Stimulated activated CD4-positive, alpha-beta T cell treated with anti-CD3 and anti-CD28 coated beads, Interleukin-4, amount 100 ng/mL, for 24 hours (primary cell): ENCODE data around the gene RAB24.
"Not testable (repeated sequence)": the region's sequence is repeated elsewhere in the genome, so short reads cannot be mapped to it uniquely, and the experiment has no call there.

Experiments used
- DNase-seq: peaks from one replicate; pipeline ENCODE4 v3.0.0-alpha.2; 2020

The RAB24 gene

DNA sequence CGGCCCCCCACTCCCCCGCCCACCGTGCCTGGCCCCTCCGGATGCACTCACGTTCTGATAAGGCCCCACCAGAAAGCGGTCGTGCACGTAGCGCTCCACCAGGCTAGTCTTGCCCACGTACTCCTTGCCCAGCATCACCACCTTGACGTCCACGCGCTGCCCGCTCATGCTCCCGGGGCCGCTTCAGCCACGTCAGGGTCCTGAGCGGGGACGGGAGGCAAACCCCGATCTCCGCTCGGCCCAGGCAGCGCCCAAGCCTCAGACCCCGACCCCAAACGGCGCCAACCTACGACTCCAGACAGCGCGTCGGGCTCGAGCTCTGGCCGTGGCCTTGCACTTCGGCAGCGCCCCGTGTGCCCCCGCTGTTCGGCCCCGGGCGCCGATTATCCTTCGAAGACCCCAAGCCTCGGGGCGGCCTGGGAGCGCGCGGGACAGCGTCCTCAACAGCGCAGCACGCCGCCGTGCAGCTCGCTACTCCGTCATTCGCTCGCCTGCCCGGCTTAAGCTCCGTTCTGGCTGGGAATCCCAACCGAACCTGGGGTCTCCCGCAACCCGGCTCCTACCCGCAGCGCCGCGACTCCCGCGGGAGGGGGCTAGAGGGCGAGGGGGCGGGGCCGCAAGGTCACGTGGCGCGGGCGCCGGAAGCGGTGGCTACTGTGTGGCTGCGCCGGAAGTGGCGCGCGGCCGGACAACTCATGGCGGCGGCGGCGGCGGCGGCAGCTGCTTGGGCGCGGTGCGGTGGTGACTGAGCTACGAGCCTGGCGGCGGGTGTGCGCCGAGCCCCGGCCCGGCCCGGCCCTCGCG lies at the start of gene RAB24, which contains the start of gene PRELID1:
Gene RAB24 (minus strand): TSS at position 599 of the 804 bp plus-strand sequence. CDS start 431 bp downstream, at position 168.
Gene PRELID1 (plus strand): TSS at position 679 of the 804 bp plus-strand sequence. CDS start 187 bp downstream, outside the sequence.
- peak; percentile 91 for DNase-seq

DNA sequence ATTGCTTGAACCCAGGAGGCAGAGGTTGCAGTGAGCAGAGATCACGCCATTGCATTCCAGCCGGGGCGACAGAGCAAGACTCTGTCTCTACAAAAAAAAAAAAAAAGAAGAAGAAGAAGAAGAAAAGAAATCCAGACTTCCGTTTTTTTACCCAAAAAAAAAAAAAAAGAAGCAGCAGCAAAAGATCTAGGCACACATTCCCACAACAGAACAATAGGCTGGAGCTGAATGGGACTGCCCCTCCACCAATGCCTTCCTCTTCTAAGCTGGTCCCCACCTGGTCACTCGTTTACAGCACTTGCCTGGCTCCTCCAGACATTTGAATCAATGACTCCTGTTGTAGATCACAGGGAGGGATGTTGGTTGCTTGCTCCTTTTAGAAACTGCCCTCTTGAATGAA lies 49.6 kb upstream of the RAB24 start:
- no peak for DNase-seq

DNA sequence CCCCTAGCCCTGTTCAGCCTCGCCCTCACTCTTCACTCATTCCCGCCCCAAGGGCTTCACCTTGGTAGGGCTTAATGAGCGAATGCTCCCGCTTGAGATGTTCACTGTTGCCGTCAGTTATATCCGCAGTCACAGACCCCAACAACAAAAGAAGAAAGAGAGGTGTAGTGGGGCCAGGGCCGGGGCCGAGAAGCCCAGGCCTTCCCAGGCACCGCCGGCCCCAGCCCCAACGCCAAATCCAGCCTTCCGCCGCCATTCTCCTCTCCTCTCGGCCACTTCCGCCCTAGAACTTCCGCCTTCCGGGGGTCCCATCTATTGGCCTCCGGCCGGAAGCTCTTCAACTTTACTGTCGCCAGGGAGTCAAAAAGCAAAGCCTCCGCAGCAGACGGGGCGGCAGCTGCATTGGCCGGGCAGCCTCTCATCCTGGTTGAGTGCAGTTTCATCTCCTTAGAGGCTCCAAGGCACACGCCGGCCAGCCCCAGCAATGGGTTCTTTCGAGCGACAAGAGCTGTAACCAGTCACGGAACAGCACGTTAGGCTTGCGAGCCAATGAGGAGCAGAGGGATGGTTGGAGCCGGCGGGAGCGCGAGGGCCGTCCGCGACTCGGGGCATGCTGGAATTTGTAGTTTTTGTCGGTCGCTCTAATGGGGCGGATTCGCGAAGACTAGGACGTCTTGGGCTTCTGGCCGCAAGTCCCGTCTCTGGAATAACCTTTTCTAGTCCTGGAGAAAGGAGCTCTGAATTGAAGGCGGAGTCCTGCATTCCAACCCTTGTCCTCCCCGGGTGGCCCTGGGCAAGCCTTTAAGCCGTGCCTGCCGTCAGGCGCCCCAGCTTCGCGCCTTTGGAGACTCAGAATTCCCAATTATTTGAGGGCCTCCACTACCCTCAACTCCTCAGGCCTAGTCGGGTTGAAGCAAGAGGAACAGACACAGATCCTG lies 48.1 kb upstream of the RAB24 start, which contains the start of gene LMAN2:
Gene LMAN2 (minus strand): TSS at position 277 of the 938 bp plus-strand sequence. CDS start 21 bp downstream, at position 256.
- DNase-seq = peak; percentile 92

DNA sequence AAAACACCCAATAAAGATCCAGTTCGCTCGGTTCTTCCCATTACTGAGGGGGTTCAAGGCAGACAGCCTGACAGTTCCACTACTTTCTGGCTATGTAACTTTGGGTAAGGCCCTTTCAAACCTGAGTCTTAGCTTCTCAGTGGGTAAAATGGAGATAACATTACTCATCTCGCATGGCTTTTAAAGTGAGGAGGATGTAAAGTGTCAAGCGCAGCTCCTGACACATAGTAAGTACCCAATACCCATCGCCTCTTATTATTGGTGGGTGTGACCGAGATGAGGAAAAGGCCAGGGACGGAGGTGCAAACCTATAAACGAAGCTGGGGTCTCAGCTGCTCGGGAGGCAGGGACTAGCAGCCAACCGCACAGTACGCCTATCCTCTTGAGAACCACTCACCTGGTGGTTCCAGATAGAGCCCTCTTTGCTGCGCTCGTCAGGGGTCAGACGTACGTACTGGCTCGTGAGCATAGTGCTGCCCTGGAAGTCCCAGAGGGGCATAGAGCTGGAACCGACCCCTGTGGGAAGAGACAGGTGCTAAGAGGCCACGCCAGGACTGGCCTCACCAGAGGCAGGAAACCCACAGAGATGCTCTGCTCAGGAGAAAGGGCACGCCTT lies 47.4 kb upstream of the RAB24 start:
- no peak for DNase-seq

DNA sequence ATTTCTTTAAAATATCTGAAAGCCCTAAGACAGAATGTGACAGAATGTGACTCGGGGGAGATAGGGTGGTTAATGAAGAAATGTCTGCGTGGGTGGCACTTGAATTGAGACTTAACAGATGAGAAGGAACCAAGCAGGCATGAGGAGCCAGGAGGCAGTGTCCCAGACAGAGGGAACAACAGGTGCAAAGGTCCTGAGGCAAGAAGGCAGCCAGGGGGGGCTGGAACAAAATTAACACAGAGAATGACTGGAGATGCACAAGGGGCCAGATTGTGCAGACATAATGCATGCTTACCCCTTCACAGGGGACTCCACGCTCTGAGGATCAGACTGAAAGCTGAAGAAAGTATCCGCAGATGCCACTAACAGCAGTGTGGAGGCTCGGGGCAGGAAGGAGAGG lies 46.2 kb upstream of the RAB24 start:
- DNase-seq = no peak

DNA sequence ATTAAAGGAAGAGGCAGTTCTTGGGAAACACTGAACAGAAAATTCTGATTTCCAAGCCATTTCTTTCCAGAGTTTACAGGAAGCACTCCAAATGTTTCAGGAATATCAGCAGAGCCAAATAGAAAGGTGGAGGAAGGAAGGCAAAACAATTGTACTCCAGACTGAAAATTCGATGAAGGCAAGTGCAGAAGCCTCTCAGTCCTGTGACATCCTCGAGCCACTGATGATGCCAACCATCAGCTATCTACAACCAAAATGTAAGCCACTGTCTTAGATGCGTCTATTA lies 45.8 kb upstream of the RAB24 start:
- DNase-seq = no peak

DNA sequence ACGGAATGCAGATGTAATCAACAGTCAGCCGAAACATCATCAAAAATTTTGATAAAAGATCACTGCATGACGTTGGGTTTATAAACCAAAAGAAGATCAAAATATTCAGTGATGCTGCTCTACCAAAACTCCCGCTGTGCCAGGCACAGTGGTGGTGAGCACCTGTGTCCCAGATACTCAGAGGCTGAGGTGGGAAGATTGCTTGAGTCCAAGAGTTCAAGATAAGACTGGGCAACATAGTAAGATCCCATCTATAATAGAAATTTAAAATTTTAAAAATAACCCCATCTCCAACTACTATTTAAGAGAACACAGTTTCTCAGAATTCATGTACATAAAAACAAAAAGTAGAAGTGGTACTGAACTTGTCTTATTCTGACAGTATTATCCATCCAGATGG lies 44.2 kb upstream of the RAB24 start:
- no peak for DNase-seq

DNA sequence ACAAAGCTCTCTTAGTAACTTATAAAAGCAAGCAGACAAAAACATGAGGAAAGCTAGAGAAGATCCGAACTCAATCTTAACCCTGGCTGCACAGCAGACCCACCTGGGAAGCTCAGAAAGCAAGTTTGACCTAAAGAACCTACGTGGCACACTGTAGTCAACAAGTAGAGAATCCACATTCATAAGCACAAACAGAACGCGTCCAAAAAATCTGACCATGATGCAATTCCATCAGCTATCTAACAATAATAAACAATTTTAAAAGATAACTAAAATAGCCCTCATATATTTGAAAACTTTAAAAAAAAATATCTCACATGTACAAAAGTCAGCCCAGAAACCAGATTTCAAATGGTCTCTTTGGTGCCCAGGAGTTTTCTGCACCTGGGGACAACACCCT lies 43.3 kb upstream of the RAB24 start:
- DNase-seq = no peak

DNA sequence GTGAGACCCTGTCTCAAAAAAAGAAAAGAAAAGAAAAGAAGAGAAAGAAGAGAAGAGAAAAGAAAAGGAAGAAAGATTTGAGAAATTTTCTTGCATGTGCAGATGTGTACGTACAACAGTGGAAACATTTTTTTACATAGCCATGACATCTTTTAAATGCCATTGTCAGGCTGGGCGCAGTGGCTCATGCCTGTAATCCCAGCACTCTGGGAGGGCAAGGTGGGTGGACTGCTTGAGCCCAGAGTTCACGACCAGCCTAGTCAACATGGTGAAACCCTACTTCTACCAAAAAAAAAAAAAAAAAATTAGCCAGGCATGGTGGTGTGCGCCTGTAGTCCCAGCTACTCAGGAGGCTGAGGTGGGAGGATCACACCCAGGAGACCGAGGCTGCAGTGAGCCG lies 41.4 kb upstream of the RAB24 start:
- no peak for DNase-seq

DNA sequence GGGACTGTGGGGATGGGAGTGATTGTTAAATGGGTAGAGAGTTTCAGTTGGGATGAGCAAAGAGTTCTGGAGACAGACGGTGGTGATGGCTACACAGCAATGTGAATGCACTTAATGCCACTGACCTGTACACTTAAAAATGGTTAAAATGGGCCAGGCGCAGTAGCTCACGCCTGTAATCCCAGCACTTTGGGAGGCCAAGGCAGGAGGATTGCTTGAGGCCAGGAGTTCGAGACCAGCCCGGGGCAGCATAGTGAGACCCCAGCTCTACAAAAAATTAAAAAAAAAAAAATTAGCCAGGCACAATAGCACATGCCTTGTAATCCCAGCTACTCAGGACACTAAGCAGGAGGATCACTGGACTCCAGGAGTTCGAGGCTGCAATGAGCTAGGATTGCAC lies 40.3 kb upstream of the RAB24 start:
- no peak for DNase-seq

DNA sequence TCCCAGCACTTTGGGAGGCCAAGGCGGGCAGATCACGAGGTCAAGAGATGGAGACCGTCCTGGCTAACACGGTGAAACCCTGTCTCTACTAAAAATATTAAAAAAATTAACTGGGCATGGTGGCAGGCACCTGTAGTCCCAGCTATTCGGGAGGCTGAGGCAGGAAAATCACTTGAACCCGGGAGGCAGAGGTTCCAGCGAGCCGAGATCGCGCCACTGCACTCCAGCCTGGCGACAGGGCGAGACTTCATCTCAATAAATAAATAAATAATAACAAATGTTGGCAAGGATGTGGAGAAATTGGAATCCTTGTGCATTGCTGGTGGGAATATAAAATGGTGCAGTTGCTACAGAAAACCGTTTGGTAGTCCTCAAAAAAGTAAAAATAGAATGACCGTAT lies 39.5 kb upstream of the RAB24 start:
- not testable (repeated sequence) for DNase-seq

DNA sequence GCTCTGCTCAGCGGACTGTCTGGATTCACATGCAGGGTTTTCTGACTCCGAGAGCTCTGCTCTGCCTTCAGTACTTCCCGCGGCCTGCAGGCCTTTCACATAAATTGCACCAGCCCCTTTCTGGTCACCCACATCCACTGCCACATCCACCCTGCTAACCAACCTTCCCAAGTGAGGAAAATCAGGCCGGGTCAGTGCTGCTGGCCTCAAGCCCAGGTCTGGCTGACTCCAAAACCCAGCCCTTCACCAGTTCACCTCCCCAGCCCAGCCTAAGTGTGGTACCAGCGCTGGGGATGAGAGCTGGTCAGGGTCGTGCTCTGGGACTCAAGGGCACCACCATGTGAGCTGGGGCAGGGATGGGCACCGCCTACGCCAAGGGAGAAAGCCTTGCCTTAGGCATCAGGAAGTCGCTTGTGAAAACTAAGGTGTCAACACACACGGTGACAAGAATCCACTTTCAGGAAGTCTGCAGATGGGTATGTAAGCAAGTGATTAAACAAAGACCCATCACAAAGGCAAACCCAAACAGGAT lies 35.7 kb upstream of the RAB24 start:
- DNase-seq = no peak

DNA sequence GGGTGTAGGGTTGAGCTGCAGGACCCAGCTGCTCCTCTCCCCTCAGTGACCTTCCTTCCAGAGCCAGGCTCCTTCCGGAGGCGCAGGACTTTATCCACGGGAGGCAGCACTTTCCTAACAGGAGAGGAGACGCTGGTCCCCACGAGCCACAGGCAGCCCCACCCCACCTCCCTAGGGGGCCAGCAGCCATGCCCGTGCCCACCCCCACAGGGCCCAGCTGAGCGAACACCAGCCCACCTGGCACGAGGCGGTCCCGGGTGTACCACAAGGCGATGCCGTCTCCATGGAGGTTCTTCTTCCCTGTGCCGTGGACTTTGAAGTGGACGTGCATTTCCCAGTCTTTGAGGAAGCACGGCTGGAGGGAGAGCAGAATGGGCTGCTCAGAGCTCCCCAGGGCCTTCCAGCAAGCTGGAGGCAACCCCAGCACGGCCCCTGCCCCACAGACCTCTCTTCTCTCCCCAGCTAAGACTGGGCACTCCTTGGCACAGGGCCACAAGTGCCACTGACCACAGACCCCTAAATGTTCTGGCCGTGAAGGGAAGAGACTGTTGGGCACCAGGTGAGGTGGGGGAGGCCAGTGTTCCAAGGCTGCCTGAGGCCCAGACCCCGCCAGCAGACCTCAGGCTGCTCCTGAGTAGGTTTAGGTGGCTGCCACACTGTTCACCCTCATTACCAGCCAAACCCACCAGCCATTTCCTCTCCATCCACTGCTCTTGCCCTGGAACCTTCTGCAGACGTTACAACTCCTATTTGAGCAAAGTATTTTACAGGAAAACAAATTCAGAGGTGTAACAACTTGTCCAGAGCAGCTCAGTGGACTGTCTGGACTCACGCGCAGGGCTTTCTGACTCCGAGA lies 35.0 kb upstream of the RAB24 start:
- DNase-seq = no peak

DNA sequence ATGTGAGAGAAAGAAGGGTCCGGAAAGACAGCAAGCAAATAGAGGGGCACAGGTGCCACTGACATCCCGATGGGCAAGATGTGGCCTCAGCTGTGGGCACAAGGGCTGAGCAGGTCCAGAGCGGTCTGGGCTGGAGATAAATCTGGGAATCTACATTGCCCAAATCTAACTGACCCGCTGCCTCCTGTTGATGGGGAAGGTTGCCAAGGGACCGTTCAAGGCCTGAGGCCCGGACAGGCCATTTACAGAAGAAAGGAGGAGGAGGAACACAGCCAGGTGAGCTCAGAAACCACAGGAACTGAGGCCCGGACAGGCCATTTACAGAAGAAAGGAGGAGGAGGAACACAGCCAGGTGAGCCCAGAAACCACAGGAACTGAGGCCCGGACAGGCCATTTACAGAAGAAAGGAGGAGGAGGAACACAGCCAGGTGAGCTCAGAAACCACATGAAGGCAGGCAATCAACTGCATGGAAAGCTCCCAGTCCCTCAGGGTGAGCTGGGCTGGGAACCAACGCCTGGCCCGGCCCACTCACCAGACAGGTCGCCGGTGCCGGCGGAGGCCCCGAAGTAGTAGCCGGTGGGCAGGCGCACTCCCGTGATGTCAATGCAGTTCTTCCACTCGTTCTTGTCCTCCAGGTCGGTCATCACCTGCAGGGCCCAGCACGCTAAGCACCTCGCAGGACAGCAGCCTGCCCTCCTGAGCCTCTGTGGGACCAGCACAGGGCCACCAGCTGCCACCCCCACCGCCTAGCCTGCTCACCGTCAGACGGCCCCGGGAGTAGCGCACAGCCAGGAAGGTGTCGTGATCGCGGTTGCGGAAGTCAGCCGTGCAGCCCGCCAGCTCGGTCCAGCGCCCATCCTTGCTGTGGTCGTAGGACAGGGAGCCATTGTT lies 33.3 kb upstream of the RAB24 start:
- no peak for DNase-seq

DNA sequence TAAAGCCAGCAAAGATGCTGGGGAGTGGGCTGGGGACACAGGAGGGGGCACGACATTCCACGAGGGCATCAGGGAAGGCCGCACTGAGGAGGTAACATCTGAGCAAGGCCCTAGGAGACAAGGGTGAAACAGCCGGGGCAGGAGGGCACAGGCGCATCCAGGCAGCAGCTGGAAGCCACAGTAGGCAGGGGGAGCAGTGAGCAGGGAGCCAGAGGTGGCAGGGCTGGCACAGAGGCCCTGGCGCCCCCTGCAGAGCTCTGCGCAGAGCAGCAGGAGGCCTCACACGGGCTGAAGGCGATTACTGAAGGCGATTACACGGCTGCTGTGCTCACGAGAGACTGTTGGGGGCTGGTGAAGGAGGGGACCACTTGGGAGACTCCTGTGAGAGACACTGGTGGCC lies 32.6 kb upstream of the RAB24 start:
- no peak for DNase-seq

DNA sequence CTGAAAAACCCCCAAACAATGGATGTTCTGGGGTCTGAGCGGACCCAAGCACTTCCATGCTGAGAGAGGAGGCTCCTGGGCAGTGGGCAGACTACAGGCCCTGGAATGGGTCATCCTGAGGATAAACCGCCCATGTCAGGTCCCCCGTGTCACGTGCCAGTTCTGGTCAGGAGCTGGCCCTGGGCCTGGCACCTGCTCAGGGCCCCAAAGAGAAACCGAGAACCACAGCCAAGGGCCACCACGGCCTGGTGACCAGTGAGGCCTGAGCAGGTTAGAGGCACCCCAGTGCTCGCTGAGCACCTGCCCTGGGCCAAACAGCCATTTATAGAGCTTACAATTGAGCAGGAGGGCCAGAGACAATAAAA lies 32.2 kb upstream of the RAB24 start:
- DNase-seq = no peak

DNA sequence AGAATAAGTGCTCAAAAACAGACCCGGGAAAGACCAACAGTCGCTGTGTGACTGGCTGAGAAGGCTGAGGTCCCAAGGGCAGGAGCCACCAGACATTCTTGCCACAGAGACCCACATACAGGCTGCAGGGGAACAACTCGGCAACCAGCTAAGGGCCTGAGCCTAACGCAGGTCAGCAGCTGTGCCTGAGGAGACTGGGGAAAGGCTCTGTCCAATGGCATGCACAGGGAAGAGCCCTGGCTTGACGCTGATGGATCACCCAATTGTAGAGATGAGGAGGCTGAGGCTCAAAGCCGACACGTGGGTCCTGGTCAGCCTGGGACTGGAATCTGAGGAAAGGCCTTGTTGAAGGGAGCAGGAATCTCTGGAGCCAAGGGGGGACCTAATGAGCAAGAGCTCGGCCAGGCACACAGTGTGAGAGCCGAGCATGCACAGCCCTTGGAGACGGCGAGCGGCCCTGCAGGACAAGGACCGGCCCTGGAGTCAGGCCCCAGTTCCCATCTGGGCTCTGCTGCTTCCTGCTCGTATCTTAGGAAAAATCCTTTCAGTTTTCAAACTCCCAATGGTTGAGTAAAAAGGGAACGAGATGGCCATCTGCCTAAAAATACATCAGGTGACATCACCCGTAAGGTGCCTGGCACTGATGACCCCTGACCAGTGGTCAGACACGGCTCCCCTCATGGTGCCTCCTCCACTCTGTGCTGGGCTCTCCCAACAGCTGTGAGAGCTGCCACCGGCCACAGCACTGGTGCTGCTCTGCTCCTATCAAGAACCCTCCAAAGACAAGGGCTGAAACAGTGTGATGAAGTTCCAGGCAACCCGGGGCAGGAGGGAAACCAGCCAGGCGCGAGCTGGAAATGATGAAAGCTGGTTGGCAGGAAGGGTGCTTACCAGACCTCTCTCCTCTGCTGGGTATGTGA lies 31.5 kb upstream of the RAB24 start:
- DNase-seq = no peak

DNA sequence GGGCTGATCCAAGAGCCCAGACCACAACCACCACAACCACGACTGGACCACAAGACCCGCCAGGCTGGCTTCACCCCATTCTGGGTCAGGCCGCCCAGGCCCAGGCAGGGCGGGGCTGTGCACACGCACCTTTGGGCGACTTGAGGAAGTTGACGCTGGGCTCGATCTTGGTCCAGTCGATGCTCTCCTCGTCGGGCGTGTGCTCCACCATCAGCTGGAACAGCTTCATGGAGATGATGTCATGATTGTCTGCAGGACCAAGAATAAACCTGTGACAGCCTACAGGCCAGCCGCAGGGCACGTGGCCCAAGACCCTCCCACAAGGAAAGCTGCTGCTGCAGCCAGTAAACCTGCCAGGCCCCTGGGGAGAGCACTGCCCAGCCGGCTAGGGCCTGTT lies 30.6 kb upstream of the RAB24 start:
- DNase-seq = no peak

DNA sequence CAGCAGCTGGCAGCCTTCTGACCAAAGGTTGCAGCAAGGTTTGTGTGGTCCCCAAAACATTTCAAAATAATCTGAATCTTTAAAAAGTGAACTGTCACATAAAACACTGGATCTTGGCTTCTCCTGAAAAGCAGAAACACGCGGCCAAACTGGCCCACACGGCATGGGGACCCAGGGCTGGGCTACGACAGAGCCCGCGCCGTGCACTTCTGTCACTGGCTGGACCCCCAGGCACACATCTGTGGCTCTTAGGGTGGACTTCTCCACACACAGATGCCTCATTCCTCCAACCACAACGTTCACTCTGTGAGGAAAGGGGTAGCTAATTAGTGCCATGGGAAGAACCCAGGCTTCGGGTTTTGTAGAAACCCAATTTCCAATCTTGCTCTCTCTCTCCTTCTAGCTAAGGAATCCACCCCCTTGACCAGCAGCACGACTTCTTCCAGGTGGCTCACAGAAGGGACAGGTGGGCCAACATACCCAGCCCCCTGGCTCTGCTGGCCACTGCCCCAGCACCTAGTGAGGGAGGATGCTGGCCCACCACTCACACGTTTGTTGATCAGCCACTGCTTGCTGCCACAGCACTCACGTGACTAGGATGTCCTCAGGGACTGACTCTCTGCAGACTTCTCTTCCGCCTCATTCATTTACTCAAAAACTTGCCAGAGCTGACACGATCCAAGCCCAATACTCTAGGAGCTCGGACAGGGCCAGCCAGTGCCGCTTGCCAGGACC lies 30.1 kb upstream of the RAB24 start:
- DNase-seq = no peak
